HepG2 (cell line): ENCODE measurements around the gene SPAG7. TPM values are rescaled to one million over a fixed set of nuclear protein-coding genes. Genes with fewer than 3 reads are reported as not detected.

ENCODE experiments used
- HOXA7 ChIP-seq: sonication (generic); formaldehyde crosslinking; IDR thresholded peaks from 2 replicates; pipeline ENCODE4 v1.8.1; 2022; ENCODE audit warnings: mild to moderate bottlenecking, missing genetic modification reagents, moderate library complexity
- IRF2 ChIP-seq: IDR thresholded peaks from 2 replicates; pipeline ENCODE4 v1.6.1; 2018; ENCODE audit warnings: missing genetic modification reagents, missing compliant biosample characterization
- POGZ ChIP-seq: sonication (generic); formaldehyde crosslinking; IDR thresholded peaks from 2 replicates; pipeline ENCODE4 v1.4.0; 2020; ENCODE audit warnings: mild to moderate bottlenecking, missing genetic modification reagents
- SNAI1 ChIP-seq: sonication (generic); formaldehyde crosslinking; IDR thresholded peaks from 2 replicates; pipeline ENCODE4 v1.5.0; 2020; ENCODE audit warnings: mild to moderate bottlenecking, missing genetic modification reagents, borderline replicate concordance
- ZC3H4 ChIP-seq: sonication (generic); formaldehyde crosslinking; IDR thresholded peaks from 2 replicates; pipeline ENCODE4 v1.4.0; 2020; ENCODE audit warnings: missing genetic modification reagents, borderline replicate concordance
- ZKSCAN8 ChIP-seq: IDR thresholded peaks from 2 replicates; pipeline ENCODE4 v1.6.1; 2016; ENCODE audit warnings: borderline replicate concordance, missing genetic modification reagents, missing compliant biosample characterization
- ZNF121 ChIP-seq: sonication (generic); formaldehyde crosslinking; IDR thresholded peaks from 2 replicates; pipeline ENCODE4 v1.5.0; 2020; ENCODE audit warnings: mild to moderate bottlenecking, missing genetic modification reagents
- ZNF256 ChIP-seq: sonication (generic); formaldehyde crosslinking; conservative IDR thresholded peaks from 2 replicates; pipeline ENCODE4 v1.4.0; 2020; ENCODE audit warnings: missing genetic modification reagents
- ZNF343 ChIP-seq: sonication (generic); formaldehyde crosslinking; IDR thresholded peaks from 2 replicates; pipeline ENCODE4 v1.4.0; 2020; ENCODE audit warnings: mild to moderate bottlenecking, missing genetic modification reagents
- ZNF572 ChIP-seq: sonication (generic); formaldehyde crosslinking; IDR thresholded peaks from 2 replicates; pipeline ENCODE4 v1.5.1; 2020; ENCODE audit warnings: mild to moderate bottlenecking, missing genetic modification reagents
- ZSCAN30 ChIP-seq: sonication (generic); formaldehyde crosslinking; IDR thresholded peaks from 2 replicates; pipeline ENCODE4 v1.5.0; 2020; ENCODE audit warnings: mild to moderate bottlenecking, missing genetic modification reagents
- polyA plus RNA-seq, 8 experiments: library from polyadenylated mRNA; depleted of rRNA in 3 of 8; stranded (reverse) in 7 of 8; unstranded in 1 of 8; fragments of >200 nt; fragmentation: Illumina TruSeq in 4 of 8; extraction: Trizol in 4 of 8; gene quantifications; 2 replicates each; pipeline versions ENCODE4 v1.2.1 to v1.2.3, GENCODE V29; 2011 to 2016; ENCODE audit warnings: low read depth in 4 of 8, missing spikeins in 1 of 8, mixed read lengths in 1 of 8; ENCODE audit not compliant: insufficient read depth in 1 of 8
- total RNA-seq, 5 experiments: library from RNA; depleted of rRNA; stranded (reverse); fragments of >200 nt; fragmentation: Illumina TruSeq; extraction: Trizol; gene quantifications; 2 replicates each; pipeline ENCODE4 v1.2.3, GENCODE V29; 2016; ENCODE audit warnings: low read depth in 1 of 5
- TF ChIP-seq, protein P1 (sequence below): sonication (generic); formaldehyde crosslinking; IDR thresholded peaks from 2 replicates; pipeline ENCODE4 v1.5.1; 2020; ENCODE audit warnings: mild to moderate bottlenecking, missing genetic modification reagents, borderline replicate concordance
- TF ChIP-seq, protein P2 (sequence below): sonication (generic); formaldehyde crosslinking; IDR thresholded peaks from 2 replicates; pipeline ENCODE4 v1.4.0; 2020; ENCODE audit warnings: mild to moderate bottlenecking, low read depth, missing genetic modification reagents
- TF ChIP-seq, protein P3 (sequence below): conservative IDR thresholded peaks from 2 replicates; pipeline ENCODE4 v1.6.1; 2018; ENCODE audit warnings: missing genetic modification reagents
- TF ChIP-seq, protein P4 (sequence below): sonication (generic); formaldehyde crosslinking; IDR thresholded peaks from 2 replicates; pipeline ENCODE4 v1.8.1; 2022; ENCODE audit warnings: low read depth, mild to moderate bottlenecking, missing genetic modification reagents
- TF ChIP-seq, protein P5 (sequence below): sonication (generic); formaldehyde crosslinking; IDR thresholded peaks from 2 replicates; pipeline ENCODE4 v1.4.0; 2020; ENCODE audit warnings: missing genetic modification reagents

The SPAG7 gene
- total and polyA plus RNA-seq, 2 of the 13 experiments (the other 11 are each of a cell fraction or from before 2014, with no cell fraction given) = 51.0 to 59.0 TPM

DNA sequence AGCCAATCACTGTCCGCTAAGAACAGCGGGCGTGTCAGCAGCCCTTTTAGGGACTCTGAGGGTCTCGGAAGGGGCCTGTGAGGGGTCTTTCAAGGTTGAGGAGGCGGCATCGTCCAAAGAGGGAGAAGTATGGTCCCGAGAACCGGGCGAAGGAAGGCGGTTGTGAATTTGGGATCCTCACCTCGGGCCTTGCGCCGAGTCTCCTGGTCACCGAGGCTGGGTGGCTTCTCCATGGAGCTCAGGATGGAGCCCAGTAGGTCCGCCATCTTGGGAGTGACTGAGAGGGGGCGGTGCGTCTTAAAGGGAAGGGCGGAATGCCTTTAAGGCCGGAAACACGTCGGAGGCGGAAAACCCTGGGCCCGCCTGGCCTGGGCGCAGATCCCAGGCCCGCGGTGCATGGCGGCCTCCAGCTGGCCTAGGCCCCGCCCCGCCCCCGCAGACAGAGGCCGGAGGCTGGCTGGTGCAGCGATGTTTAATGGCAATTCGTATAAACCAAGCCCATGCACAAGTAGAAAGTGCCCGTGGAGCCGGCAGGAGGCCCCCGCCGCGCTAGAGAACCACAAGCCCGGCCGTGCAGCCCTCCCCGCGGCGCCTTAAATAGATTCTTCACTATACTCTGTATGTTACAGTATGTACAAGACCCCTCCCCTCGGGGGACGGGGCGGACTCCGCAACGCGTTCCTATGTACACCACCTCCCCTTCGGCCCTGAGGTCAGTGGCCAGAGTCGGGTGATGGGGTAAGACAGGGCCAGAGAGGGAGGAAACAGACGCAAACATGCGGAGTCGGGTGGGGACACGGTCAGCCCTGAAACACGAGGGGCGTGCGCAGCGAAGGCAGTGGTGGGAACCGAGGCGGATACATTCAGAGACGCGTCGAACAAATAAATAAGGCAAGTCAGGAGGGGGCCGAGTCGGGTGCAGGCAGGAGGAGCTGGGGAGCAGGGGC is at the start of gene SPAG7 (continued):
- TF ChIP-seq, protein P1, sequence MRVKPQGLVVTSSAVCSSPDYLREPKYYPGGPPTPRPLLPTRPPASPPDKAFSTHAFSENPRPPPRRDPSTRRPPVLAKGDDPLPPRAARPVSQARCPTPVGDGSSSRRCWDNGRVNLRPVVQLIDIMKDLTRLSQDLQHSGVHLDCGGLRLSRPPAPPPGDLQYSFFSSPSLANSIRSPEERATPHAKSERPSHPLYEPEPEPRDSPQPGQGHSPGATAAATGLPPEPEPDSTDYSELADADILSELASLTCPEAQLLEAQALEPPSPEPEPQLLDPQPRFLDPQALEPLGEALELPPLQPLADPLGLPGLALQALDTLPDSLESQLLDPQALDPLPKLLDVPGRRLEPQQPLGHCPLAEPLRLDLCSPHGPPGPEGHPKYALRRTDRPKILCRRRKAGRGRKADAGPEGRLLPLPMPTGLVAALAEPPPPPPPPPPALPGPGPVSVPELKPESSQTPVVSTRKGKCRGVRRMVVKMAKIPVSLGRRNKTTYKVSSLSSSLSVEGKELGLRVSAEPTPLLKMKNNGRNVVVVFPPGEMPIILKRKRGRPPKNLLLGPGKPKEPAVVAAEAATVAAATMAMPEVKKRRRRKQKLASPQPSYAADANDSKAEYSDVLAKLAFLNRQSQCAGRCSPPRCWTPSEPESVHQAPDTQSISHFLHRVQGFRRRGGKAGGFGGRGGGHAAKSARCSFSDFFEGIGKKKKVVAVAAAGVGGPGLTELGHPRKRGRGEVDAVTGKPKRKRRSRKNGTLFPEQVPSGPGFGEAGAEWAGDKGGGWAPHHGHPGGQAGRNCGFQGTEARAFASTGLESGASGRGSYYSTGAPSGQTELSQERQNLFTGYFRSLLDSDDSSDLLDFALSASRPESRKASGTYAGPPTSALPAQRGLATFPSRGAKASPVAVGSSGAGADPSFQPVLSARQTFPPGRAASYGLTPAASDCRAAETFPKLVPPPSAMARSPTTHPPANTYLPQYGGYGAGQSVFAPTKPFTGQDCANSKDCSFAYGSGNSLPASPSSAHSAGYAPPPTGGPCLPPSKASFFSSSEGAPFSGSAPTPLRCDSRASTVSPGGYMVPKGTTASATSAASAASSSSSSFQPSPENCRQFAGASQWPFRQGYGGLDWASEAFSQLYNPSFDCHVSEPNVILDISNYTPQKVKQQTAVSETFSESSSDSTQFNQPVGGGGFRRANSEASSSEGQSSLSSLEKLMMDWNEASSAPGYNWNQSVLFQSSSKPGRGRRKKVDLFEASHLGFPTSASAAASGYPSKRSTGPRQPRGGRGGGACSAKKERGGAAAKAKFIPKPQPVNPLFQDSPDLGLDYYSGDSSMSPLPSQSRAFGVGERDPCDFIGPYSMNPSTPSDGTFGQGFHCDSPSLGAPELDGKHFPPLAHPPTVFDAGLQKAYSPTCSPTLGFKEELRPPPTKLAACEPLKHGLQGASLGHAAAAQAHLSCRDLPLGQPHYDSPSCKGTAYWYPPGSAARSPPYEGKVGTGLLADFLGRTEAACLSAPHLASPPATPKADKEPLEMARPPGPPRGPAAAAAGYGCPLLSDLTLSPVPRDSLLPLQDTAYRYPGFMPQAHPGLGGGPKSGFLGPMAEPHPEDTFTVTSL = no peak
- TF ChIP-seq IRF2 (CRISPR knock-in tag) = peak; percentile 67; the same call in 1 of the 2 replicates
- TF ChIP-seq, protein P2, sequence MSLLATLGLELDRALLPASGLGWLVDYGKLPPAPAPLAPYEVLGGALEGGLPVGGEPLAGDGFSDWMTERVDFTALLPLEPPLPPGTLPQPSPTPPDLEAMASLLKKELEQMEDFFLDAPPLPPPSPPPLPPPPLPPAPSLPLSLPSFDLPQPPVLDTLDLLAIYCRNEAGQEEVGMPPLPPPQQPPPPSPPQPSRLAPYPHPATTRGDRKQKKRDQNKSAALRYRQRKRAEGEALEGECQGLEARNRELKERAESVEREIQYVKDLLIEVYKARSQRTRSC (CRISPR knock-in tag) = no peak; the same call in 1 of the 2 replicates
- 0 out of 2 replicates have a peak, but pooled peaks have one; percentile 67 for TF ChIP-seq HOXA7
- TF ChIP-seq ZNF256 (CRISPR knock-in tag) = no peak
- TF ChIP-seq ZNF572 = 0 out of 2 replicates have a peak, but pooled peaks have one; percentile 13
- TF ChIP-seq ZC3H4 = peak; percentile 83
- TF ChIP-seq ZKSCAN8 (CRISPR knock-in tag) = no peak
- TF ChIP-seq, protein P3, sequence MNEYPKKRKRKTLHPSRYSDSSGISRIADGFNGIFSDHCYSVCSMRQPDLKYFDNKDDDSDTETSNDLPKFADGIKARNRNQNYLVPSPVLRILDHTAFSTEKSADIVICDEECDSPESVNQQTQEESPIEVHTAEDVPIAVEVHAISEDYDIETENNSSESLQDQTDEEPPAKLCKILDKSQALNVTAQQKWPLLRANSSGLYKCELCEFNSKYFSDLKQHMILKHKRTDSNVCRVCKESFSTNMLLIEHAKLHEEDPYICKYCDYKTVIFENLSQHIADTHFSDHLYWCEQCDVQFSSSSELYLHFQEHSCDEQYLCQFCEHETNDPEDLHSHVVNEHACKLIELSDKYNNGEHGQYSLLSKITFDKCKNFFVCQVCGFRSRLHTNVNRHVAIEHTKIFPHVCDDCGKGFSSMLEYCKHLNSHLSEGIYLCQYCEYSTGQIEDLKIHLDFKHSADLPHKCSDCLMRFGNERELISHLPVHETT (CRISPR knock-in tag) = no peak
- TF ChIP-seq, protein P4, sequence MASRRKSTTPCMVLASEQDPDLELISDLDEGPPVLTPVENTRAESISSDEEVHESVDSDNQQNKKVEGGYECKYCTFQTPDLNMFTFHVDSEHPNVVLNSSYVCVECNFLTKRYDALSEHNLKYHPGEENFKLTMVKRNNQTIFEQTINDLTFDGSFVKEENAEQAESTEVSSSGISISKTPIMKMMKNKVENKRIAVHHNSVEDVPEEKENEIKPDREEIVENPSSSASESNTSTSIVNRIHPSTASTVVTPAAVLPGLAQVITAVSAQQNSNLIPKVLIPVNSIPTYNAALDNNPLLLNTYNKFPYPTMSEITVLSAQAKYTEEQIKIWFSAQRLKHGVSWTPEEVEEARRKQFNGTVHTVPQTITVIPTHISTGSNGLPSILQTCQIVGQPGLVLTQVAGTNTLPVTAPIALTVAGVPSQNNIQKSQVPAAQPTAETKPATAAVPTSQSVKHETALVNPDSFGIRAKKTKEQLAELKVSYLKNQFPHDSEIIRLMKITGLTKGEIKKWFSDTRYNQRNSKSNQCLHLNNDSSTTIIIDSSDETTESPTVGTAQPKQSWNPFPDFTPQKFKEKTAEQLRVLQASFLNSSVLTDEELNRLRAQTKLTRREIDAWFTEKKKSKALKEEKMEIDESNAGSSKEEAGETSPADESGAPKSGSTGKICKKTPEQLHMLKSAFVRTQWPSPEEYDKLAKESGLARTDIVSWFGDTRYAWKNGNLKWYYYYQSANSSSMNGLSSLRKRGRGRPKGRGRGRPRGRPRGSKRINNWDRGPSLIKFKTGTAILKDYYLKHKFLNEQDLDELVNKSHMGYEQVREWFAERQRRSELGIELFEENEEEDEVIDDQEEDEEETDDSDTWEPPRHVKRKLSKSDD = peak; percentile 93
- TF ChIP-seq, protein P5, sequence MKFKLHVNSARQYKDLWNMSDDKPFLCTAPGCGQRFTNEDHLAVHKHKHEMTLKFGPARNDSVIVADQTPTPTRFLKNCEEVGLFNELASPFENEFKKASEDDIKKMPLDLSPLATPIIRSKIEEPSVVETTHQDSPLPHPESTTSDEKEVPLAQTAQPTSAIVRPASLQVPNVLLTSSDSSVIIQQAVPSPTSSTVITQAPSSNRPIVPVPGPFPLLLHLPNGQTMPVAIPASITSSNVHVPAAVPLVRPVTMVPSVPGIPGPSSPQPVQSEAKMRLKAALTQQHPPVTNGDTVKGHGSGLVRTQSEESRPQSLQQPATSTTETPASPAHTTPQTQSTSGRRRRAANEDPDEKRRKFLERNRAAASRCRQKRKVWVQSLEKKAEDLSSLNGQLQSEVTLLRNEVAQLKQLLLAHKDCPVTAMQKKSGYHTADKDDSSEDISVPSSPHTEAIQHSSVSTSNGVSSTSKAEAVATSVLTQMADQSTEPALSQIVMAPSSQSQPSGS (CRISPR knock-in tag) = no peak
- TF ChIP-seq SNAI1 (CRISPR knock-in tag) = no peak
- peak; percentile 45; the same call in 1 of the 2 replicates for TF ChIP-seq ZNF121 (CRISPR knock-in tag)
- no peak; the same call in 1 of the 2 replicates for TF ChIP-seq ZNF343 (CRISPR knock-in tag)
- no peak for TF ChIP-seq ZSCAN30 (CRISPR knock-in tag)
- peak; percentile 59; the same call in 1 of the 2 replicates for TF ChIP-seq POGZ (CRISPR knock-in tag)
